ENCODE measurements around the gene USP11.

DNA sequence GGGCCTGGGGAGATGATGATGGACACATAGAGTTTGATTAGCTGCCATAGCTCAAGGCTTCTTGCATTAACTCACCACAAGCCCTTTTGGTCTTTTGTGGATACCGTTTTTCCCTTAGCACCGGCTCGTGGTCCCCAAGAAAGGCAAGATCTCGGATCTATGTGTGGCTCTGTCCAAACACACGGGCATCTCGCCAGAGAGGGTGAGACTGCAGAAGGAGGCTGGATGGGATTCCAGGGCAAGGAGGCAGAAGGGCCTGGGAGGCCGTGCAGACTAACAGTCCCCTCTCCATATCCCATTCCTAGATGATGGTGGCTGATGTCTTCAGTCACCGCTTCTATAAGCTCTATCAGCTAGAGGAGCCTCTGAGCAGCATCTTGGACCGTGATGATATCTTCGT is 9.5 kb downstream of the USP11 start:
- TF ChIP-seq, protein P1, sequence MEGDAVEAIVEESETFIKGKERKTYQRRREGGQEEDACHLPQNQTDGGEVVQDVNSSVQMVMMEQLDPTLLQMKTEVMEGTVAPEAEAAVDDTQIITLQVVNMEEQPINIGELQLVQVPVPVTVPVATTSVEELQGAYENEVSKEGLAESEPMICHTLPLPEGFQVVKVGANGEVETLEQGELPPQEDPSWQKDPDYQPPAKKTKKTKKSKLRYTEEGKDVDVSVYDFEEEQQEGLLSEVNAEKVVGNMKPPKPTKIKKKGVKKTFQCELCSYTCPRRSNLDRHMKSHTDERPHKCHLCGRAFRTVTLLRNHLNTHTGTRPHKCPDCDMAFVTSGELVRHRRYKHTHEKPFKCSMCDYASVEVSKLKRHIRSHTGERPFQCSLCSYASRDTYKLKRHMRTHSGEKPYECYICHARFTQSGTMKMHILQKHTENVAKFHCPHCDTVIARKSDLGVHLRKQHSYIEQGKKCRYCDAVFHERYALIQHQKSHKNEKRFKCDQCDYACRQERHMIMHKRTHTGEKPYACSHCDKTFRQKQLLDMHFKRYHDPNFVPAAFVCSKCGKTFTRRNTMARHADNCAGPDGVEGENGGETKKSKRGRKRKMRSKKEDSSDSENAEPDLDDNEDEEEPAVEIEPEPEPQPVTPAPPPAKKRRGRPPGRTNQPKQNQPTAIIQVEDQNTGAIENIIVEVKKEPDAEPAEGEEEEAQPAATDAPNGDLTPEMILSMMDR (IDR thresholded peaks at IDR 0.05; ENCODE audit: borderline replicate concordance, extremely low read depth, low read length, poor library complexity, severe bottlenecking), result no peak
- TF ChIP-seq EZH2 (IDR thresholded peaks at IDR 0.05; ENCODE audit: borderline replicate concordance, low read depth, low read length, severe bottlenecking), result no peak
